ENCODE data around the gene ERBB4. TPM values are rescaled to one million over a fixed set of nuclear protein-coding genes. Genes with fewer than 3 reads are reported as not detected.

ERBB4 gene
- total RNA-seq, 1 experiment from 2014 or later, result 0.04 TPM

DNA sequence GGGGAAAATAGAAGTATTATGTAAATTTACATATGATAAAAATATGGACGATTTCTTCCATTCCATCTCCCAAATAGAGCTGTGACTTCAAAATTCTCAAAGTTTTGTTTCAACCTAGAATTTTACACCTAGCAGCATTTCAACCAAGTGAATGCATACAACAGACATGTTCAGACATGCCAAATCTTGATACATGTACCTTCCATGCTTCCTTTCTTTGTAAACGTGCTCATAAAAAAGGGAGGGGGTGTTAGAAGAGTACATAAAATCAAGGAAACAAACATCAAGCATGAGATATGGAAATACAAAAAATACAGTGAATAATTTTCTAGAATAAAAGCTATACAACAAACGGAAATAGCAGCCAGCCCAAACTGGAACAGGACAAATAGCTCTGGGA is 974.2 kb downstream of the ERBB4 start:
- H2BK15ac ChIP-seq (ENCODE audit: low read depth, low read length), result no peak overlapping the region
- no CpG with 5 or more reads among the region's 3 CpGs for WGBS (ENCODE audit: extremely low coverage, insufficient read length, low lambda C conversion rate)
- no peaks in the 10 kb centered on the region for H3K27me3 ChIP-seq (ENCODE audit: insufficient read depth, low read length)
- no peaks in the 10 kb centered on the region for H3K27me3 Mint-ChIP-seq (ENCODE audit: low read depth)
- no peaks in the 10 kb centered on the region for H3K4me1 ChIP-seq (ENCODE audit: insufficient read depth, low read length)
- H2BK20ac ChIP-seq (ENCODE audit: low read depth, low read length, poor library complexity, severe bottlenecking), result no peak overlapping the region
- H3K4me3 Mint-ChIP-seq, result no peak overlapping the region
- TF ChIP-seq, protein P1, sequence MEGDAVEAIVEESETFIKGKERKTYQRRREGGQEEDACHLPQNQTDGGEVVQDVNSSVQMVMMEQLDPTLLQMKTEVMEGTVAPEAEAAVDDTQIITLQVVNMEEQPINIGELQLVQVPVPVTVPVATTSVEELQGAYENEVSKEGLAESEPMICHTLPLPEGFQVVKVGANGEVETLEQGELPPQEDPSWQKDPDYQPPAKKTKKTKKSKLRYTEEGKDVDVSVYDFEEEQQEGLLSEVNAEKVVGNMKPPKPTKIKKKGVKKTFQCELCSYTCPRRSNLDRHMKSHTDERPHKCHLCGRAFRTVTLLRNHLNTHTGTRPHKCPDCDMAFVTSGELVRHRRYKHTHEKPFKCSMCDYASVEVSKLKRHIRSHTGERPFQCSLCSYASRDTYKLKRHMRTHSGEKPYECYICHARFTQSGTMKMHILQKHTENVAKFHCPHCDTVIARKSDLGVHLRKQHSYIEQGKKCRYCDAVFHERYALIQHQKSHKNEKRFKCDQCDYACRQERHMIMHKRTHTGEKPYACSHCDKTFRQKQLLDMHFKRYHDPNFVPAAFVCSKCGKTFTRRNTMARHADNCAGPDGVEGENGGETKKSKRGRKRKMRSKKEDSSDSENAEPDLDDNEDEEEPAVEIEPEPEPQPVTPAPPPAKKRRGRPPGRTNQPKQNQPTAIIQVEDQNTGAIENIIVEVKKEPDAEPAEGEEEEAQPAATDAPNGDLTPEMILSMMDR (conservative IDR thresholded peaks at IDR 0.05), result no peak
- H3K9me3 ChIP-seq (ENCODE audit: control insufficient read depth, low read depth, low read length), result no peaks in the 10 kb centered on the region
- no peaks in the 10 kb centered on the region for H3K4me1 Mint-ChIP-seq
- no peak overlapping the region for H4K8ac ChIP-seq (replicated peaks; ENCODE audit: insufficient read length, low read depth, low read length)
- no peak overlapping the region for H3K4ac ChIP-seq (ENCODE audit: low read depth, low read length)
- no peaks in the 10 kb centered on the region; a peak in 1 of 7 replicates for H3K36me3 Mint-ChIP-seq (ENCODE audit: insufficient read depth in 1 of 3, low read depth in 3 of 3)
- no peak overlapping the region for H3K56ac ChIP-seq (ENCODE audit: insufficient read length, low read depth, low read length)
- H4K20me1 ChIP-seq (ENCODE audit: control insufficient read depth, insufficient read depth, insufficient read length), result no peaks in the 10 kb centered on the region
- H3K23me2 ChIP-seq (ENCODE audit: insufficient read length, low read depth, low read length, poor library complexity, severe bottlenecking), result no peaks in the 10 kb centered on the region
- no peak overlapping the region for H3K14ac ChIP-seq (ENCODE audit: insufficient read depth, low read length)
- H3K9ac ChIP-seq (ENCODE audit: extremely low read depth, insufficient read length, low read length), result no peak overlapping the region
- H2BK120ac ChIP-seq (ENCODE audit: low read depth, low read length, poor library complexity, severe bottlenecking), result no peak overlapping the region
- no peak overlapping the region for H3K27ac Mint-ChIP-seq
- H3K4me2 ChIP-seq (ENCODE audit: insufficient read depth, insufficient read length, low read length), result no peak overlapping the region
- no peaks in the 10 kb centered on the region for H3K9me3 Mint-ChIP-seq
- H4K5ac ChIP-seq (ENCODE audit: insufficient read length, low read depth, low read length), result no peak overlapping the region
- H2BK12ac ChIP-seq (ENCODE audit: insufficient read length, low read depth, low read length), result no peak overlapping the region
- DNase-seq, result no peak
- no peak overlapping the region for H2AFZ ChIP-seq (ENCODE audit: low read length)
- no peak overlapping the region for H2BK5ac ChIP-seq (ENCODE audit: insufficient read length, low read length)
- H3K23ac ChIP-seq (ENCODE audit: insufficient read length, low read depth, low read length), result no peak overlapping the region
- H3K79me2 ChIP-seq (ENCODE audit: insufficient read depth, low read length), result no peaks in the 10 kb centered on the region
- H3K18ac ChIP-seq (ENCODE audit: insufficient read length, low read depth, low read length), result no peak overlapping the region
- no peaks in the 10 kb centered on the region for H3K79me1 ChIP-seq (ENCODE audit: insufficient read depth, low read depth, low read length, poor library complexity, severe bottlenecking)
- no peak overlapping the region for H4K91ac ChIP-seq (ENCODE audit: insufficient read length, low read depth, low read length)
- no peak overlapping the region for H3K27ac ChIP-seq (ENCODE audit: insufficient read length, low read depth, low read length)
- no peak overlapping the region for H2AK5ac ChIP-seq (ENCODE audit: insufficient read length, low read length)
- no peak overlapping the region for H3T11ph ChIP-seq (ENCODE audit: low read length)

Data from H9 (cell line).